ENCODE measurements around the gene KIAA1191. TPM values are rescaled to one million over a fixed set of nuclear protein-coding genes. Genes with fewer than 3 reads are reported as not detected.
A peak's percentile ranks its signal among the peaks of the same experiment; 100 is the strongest.

KIAA1191 gene
- total and polyA plus RNA-seq, 2 of the 4 experiments (the other 2 are of a cell fraction) = 114 to 124 TPM

DNA sequence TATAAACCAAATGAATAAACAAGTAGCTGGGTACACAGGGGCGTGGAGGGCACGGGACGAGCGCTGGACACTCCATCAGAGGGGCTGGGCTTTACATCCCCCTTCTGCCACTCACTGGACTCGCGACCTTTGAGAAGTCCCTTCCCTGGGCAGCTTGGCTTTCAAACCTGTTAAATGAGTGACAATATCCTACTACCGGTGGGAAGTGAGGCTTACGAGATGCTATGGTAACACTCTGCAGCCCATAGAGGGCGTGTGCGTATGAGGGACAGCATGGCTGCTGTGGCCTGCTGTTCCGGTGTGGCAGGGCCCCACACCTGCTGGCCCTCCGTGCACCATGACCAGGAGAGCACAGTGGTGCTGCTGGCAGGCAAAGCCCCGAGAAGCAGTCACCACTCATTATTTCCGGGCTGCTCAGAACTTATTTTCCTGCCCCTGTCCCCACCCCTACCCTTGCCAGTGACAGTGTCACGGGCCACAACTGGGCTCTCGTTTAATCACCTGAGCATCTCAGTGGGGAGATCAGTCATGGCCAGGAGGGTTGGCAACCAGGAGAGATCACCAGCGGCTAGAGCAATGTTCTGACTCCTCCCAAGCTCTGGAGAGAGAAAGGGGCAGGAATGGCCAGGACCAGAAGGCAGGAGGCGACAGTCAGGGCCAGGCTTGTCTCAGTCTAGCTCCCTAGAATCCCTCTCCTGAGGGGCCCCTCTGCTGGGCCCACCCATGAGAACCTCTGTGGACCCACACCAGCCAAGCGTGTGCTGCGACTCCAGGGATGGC, 44.3 kb upstream of the KIAA1191 start:
- H3K9me3 ChIP-seq (ENCODE audit: control insufficient read depth, insufficient read depth, low read length) = no peaks in the 10 kb centered on the region
- TF ChIP-seq, protein P1, sequence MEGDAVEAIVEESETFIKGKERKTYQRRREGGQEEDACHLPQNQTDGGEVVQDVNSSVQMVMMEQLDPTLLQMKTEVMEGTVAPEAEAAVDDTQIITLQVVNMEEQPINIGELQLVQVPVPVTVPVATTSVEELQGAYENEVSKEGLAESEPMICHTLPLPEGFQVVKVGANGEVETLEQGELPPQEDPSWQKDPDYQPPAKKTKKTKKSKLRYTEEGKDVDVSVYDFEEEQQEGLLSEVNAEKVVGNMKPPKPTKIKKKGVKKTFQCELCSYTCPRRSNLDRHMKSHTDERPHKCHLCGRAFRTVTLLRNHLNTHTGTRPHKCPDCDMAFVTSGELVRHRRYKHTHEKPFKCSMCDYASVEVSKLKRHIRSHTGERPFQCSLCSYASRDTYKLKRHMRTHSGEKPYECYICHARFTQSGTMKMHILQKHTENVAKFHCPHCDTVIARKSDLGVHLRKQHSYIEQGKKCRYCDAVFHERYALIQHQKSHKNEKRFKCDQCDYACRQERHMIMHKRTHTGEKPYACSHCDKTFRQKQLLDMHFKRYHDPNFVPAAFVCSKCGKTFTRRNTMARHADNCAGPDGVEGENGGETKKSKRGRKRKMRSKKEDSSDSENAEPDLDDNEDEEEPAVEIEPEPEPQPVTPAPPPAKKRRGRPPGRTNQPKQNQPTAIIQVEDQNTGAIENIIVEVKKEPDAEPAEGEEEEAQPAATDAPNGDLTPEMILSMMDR (conservative IDR thresholded peaks at IDR 0.05; ENCODE audit: low read depth, low read length) = no peak
- no peak for TF ChIP-seq RCOR1 (IDR thresholded peaks at IDR 0.05; ENCODE audit: insufficient replicate concordance, low read length)
- TF ChIP-seq RAD21 (IDR thresholded peaks at IDR 0.05; ENCODE audit: low read length) = no peak
- H3K4me1 ChIP-seq (ENCODE audit: control insufficient read depth, insufficient read depth, low read length) = no peaks in the 10 kb centered on the region
- ChIA-PET CTCF (no interaction called here), POLR2A (ENCODE audit: unreplicated experiment) (interaction anchor here (0.6 kb wide), 1 partner anchor 18 kb away, joined by 5 read pairs; the partner anchor contains the start of gene NOP16)
- H3K9ac ChIP-seq (ENCODE audit: low read depth, low read length) = no peak overlapping the region
- no peak overlapping the region for H3K56ac ChIP-seq (ENCODE audit: extremely low read depth, insufficient read depth, low read length)
- H2AFZ ChIP-seq (replicated peaks; ENCODE audit: low read length, poor library complexity) = no peak overlapping the region
- peak overlapping the region; percentile 9 for H2AK9ac ChIP-seq (replicated peaks; ENCODE audit: low read depth, low read length, poor library complexity)
- H2BK120ac ChIP-seq (ENCODE audit: low read depth, low read length) = no peak overlapping the region
- in situ Hi-C loops (cut with MboI; ENCODE audit: low sequenced_read_pairs) (no loop called here), intact Hi-C loops (cut with micrococcal nuclease) (no loop called here), dilution Hi-C loops (cut with HindIII; ENCODE audit: low sequenced_read_pairs, unreplicated experiment) (no loop called here)
- no peak for DNase-seq
- no peak overlapping the region for H2AK5ac ChIP-seq (ENCODE audit: low read depth, low read length)
- no peak overlapping the region for H2BK15ac ChIP-seq (ENCODE audit: low read depth, low read length)
- H3K79me1 ChIP-seq (ENCODE audit: low read depth in 1 of 2, low read length in 2 of 2) = peaks cover 16 to 19% of the 10 kb centered on the region in 2 experiments
- H4K8ac ChIP-seq (ENCODE audit: low read depth in 2 of 2, low read length in 2 of 2) = no peak overlapping the region
- H2BK20ac ChIP-seq (ENCODE audit: low read depth, low read length) = no peak overlapping the region
- no peak overlapping the region for H3K4ac ChIP-seq (ENCODE audit: low read depth, low read length)
- no peak overlapping the region for H3K27ac ChIP-seq (ENCODE audit: insufficient read depth, low read length)
- H3K27me3 ChIP-seq (ENCODE audit: control insufficient read depth, insufficient read depth, low read length) = no peaks in the 10 kb centered on the region
- no peak overlapping the region for H3K14ac ChIP-seq (replicated peaks; ENCODE audit: low read depth, low read length)
- H4K20me1 ChIP-seq (ENCODE audit: insufficient read depth, low read length) = peaks cover 6% of the 10 kb centered on the region
- no peak overlapping the region for H3K23ac ChIP-seq (ENCODE audit: low read depth, low read length)
- no peak overlapping the region for H4K5ac ChIP-seq (ENCODE audit: low read depth, low read length)
- WGBS, 2 experiments (ENCODE audit: extremely low coverage in 2 of 2, insufficient read length in 1 of 2) = 91% methylated on average over 5 of the region's 20 CpGs; no CpG with 5 or more reads in 1 of the 2 experiments
- no peak overlapping the region for H3K4me2 ChIP-seq (ENCODE audit: low read depth, low read length)
- H3K4me3 ChIP-seq (ENCODE audit: insufficient read depth, low read depth, low read length) = no peak overlapping the region
- no peak overlapping the region for H3K18ac ChIP-seq (ENCODE audit: low read depth, low read length)
- H3K36me3 ChIP-seq (ENCODE audit: control insufficient read depth, insufficient read depth, low read length) = peaks cover 29% of the 10 kb centered on the region
- H2BK5ac ChIP-seq (ENCODE audit: low read depth, low read length, poor library complexity, severe bottlenecking) = no peak overlapping the region
- no peak overlapping the region for H4K91ac ChIP-seq (ENCODE audit: insufficient read depth, low read depth, low read length)
- ATAC-seq (ENCODE audit: low read depth) = no peak; the same call in 1 of the 2 replicates
- peaks cover under 1% of the 10 kb centered on the region; the same call in 1 of the 2 replicates for H3K9me1 ChIP-seq (ENCODE audit: insufficient read depth, low read length)
- BruUV-seq (replicated peaks) = no TSS peak

Measured in IMR-90 (cell line).